Stimulated activated CD8-positive, alpha-beta memory T cell treated with anti-CD3 and anti-CD28 coated beads, Interleukin-12 subunit alpha, Interleukin-12 subunit beta, amount 100 ng/mL, for 1 hour (primary cell): Measurements from ENCODE around the gene SRM.
"Not testable (repeated sequence)": the region's sequence is repeated elsewhere in the genome, so short reads cannot be mapped to it uniquely, and the experiment has no call there.

ENCODE experiments used
- DNase-seq: peaks from one replicate; pipeline ENCODE4 v3.0.0-alpha.2; 2020; ENCODE audit warnings: low read depth

Gene SRM

DNA sequence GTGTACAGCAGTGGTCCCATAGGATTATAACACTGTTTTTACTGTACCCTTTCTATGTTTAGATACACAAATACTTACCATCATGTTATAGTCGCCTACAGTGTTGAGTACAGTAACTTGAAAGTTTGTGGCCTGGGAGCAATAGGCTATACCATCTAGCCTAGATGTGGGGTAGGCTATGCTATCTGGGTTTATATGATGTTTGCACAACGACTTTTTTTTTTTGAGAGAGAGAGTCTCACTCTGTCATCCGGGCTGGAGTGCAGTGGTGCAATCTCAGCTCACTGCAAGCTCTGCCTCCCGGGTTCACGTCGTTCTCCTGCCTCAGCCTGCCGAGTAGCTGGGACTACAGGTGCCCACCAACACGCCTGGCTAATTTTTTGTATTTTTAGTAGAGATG lies 40.5 kb downstream of the SRM start:
- not testable (repeated sequence) for DNase-seq

- DNase-seq: no peak
Observed at GRCh38 chr1:11013160-11013531, 46.7 kb downstream of the SRM start.

DNA sequence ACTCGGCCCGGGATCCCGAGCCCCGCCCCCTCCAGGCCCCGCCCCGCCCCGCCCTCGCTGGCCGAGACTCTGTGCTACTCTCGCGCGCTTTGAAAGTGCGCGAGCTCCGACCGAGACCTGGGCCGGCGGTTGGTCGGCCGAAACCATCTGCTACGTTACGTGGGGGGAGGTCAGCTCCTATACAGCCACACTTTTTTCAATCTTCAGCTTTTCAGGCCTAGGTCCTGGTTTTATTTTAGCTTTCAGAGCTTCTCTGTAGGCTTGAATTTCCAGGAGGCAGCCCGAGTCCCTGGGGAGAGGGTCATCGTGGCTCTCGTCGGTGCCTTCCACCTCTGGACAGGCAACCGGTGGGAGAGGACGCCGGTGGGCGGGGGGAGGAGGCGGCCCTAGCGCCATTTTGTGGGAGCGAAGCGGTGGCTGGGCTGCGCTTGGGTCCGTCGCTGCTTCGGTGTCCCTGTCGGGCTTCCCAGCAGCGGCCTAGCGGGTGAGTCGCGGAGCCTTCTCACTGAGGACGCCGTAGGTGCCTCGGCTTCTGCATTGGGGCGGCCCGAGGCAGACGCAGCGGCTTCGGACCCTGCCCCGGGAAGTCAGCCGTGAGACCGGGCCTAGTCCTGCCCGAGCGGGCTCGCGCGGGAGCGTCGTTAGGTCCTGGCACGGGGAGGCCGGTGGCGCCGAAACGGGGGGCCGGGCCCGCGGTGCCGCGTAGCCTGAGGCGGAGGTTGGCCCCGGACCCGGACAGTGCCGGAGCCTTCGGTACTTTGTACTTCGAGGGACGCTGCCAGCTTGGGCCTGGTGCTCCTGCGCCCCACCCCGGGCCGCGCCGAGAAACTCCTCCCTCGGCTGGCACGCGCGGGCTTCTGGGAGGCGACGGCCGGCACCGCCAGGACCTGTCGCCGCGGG lies 47.3 kb downstream of the SRM start, which contains the start of gene TARDBP:
Gene TARDBP, plus strand, starts transcription at position 395 of the 900 bp plus-strand sequence. CDS start 1,074 bp downstream, outside the sequence.
- DNase-seq: peak; percentile 73
